Osteocyte (in vitro differentiated cells): ENCODE results near the gene ASCC2. TPM values are rescaled to one million over a fixed set of nuclear protein-coding genes. Genes with fewer than 3 reads are reported as not detected.
"Not testable (repeated sequence)": the region's sequence is repeated elsewhere in the genome, so short reads cannot be mapped to it uniquely, and the experiment has no call there.

Experiments
- DNase-seq: peaks from one replicate; pipeline ENCODE4 v3.0.0; 2021; ENCODE audit warnings: mixed read lengths; ENCODE audit not compliant: unreplicated experiment; ENCODE audit errors: extremely low spot score
- H3K27ac Mint-ChIP-seq: one replicate; pipeline ENCODE4 v1.8.0; 2021; ENCODE audit warnings: mild to moderate bottlenecking, mixed read lengths; ENCODE audit not compliant: unreplicated experiment
- H3K27me3 Mint-ChIP-seq: one replicate; pipeline ENCODE4 v1.8.0; 2021; ENCODE audit warnings: mixed read lengths; ENCODE audit not compliant: unreplicated experiment
- H3K36me3 Mint-ChIP-seq: one replicate; pipeline ENCODE4 v1.8.0; 2021; ENCODE audit warnings: mixed read lengths; ENCODE audit not compliant: unreplicated experiment
- H3K4me1 Mint-ChIP-seq: one replicate; pipeline ENCODE4 v1.8.0; 2021; ENCODE audit warnings: mixed read lengths; ENCODE audit not compliant: unreplicated experiment
- H3K4me3 Mint-ChIP-seq: one replicate; pipeline ENCODE4 v1.8.0; 2021; ENCODE audit warnings: mild to moderate bottlenecking, moderate library complexity, mixed read lengths; ENCODE audit not compliant: unreplicated experiment
- H3K9me3 Mint-ChIP-seq: one replicate; pipeline ENCODE4 v1.8.0; 2021; ENCODE audit warnings: mixed read lengths; ENCODE audit not compliant: unreplicated experiment
- total RNA-seq: library from RNA; stranded (reverse); gene quantifications from 2 replicates; pipeline ENCODE4 v1.2.1, GENCODE V29; 2021
- TF ChIP-seq, protein P1 (sequence below): fragments of 200-600 bp; sonication (generic); IDR thresholded peaks from 2 replicates; pipeline ENCODE4 v1.5.0; 2021; ENCODE audit warnings: antibody characterized with exemption, mild to moderate bottlenecking, moderate library complexity

ASCC2 gene
- total RNA-seq, 1 donor from 2014 or later = 49.4 TPM

DNA sequence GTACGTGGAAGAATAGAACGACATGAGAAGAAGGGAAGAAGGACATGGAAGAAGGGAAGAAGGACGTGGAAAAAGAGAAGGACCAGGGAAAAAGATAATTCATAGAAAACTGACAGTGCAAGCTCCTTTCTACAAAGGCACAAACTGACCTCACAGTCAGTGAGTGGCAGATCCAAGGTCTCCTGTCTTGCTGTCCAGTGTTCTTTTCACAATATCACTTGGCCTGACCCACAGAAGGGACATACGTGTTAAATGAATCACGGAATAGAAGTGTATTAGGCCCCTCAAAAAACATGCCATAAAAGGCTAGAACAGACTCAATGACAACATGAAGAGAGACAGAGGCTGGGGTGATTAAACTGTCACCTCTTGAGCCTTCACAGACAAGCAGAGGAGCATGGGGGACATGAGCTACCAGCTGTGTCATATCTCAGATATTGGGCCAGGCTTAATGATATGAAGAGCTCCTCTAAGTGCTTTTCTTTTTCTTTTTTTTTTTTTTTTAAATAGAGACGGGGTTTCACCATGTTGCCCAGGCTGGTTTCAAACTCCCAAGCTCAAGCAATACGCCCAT, 4.6 kb downstream of the ASCC2 start:
- Mint-ChIP-seq H3K9me3 (no peaks in the 10 kb centered on the region), H3K27me3 (no peaks in the 10 kb centered on the region), H3K36me3 (peaks cover 21% of the 10 kb centered on the region), H3K4me3 (no peak overlapping the region), H3K4me1 (peaks cover 17% of the 10 kb centered on the region), H3K27ac (no peak overlapping the region)
- DNase-seq = no peak
- TF ChIP-seq, protein P1, sequence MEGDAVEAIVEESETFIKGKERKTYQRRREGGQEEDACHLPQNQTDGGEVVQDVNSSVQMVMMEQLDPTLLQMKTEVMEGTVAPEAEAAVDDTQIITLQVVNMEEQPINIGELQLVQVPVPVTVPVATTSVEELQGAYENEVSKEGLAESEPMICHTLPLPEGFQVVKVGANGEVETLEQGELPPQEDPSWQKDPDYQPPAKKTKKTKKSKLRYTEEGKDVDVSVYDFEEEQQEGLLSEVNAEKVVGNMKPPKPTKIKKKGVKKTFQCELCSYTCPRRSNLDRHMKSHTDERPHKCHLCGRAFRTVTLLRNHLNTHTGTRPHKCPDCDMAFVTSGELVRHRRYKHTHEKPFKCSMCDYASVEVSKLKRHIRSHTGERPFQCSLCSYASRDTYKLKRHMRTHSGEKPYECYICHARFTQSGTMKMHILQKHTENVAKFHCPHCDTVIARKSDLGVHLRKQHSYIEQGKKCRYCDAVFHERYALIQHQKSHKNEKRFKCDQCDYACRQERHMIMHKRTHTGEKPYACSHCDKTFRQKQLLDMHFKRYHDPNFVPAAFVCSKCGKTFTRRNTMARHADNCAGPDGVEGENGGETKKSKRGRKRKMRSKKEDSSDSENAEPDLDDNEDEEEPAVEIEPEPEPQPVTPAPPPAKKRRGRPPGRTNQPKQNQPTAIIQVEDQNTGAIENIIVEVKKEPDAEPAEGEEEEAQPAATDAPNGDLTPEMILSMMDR = no peak

DNA sequence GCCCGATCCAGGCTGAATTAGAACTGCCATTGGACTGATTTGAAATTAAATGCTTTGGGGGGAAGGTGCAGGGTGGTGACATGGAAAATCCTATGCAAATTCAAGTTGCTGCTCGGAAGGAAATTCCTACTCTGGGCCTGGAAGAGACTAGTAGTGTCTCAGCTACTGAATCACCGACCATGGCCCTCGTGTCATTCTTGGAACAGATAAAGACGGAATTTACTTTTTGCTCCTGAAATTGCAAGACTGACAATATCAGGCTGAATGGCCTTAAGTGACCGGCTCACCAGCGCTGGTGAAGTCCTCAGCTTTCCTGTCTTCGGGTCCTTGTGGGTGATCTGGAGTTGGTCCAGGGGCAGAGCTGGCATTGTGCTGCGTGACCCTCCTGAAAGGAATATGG, 6.1 kb downstream of the ASCC2 start:
- H3K27ac Mint-ChIP-seq = no peak overlapping the region
- TF ChIP-seq, protein P1 = no peak
- H3K4me1 Mint-ChIP-seq = peaks cover 8% of the 10 kb centered on the region
- no peak overlapping the region for H3K4me3 Mint-ChIP-seq
- H3K36me3 Mint-ChIP-seq = peaks cover 21% of the 10 kb centered on the region
- DNase-seq = no peak
- no peaks in the 10 kb centered on the region for H3K9me3 Mint-ChIP-seq
- H3K27me3 Mint-ChIP-seq = no peaks in the 10 kb centered on the region

DNA sequence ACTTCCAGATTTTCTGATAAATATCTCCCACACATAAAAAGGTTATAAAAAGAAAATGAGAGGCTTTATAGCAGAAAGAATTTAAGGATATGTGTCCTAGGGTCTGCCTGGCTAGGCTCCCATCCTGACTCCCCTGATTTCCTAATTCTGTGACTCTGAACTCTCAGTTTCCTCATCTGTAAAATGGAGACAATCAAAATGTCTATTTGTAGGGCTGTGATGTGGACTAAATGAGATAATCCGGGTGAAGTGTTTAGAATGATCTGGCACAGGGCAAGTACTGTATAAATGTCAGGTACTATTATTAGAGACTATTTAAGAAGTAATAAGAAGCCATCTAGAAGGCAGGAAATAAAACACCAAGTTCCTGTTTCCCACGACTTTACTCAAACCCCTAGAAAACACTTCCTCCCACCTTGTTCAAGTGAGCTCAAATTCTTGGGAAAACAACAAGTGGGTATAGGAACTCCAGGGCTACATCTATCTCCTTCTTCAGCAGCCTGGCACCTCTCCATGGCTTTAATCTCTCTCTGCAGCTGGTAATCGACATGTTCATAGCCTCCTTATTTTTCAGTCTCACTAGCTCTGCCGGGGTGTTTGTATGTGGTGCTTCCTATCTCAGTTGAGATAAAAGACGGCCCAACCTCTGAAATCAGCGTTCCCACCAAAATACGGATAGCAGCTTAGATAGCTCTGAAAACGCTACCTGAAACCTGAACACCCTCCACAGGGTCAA, 6.7 kb downstream of the ASCC2 start:
- no peaks in the 10 kb centered on the region for H3K9me3 Mint-ChIP-seq
- H3K27ac Mint-ChIP-seq = no peak overlapping the region
- DNase-seq = no peak
- TF ChIP-seq, protein P1 = no peak
- no peak overlapping the region for H3K4me3 Mint-ChIP-seq
- peaks cover 4% of the 10 kb centered on the region for H3K4me1 Mint-ChIP-seq
- peaks cover 21% of the 10 kb centered on the region for H3K36me3 Mint-ChIP-seq
- no peaks in the 10 kb centered on the region for H3K27me3 Mint-ChIP-seq

DNA sequence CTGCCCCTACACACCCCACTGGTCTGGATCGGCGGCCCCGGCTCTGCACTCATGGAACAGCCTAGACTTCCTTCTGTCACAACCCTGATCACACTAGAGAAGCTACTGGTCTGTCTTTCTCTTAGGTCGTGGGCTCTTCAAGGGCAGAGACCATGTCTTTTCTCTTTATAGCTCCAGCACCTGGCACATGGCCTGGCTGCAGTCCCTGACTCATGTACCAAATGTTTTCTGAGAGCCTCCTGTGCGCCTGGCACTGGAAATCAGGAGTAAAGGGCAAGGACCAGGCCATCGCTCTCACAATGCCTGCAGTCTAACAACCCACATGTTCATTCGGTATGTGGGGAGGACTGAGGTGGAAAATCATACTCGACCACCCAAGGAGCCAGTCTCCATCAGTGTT, 7.5 kb downstream of the ASCC2 start:
- no peaks in the 10 kb centered on the region for H3K4me1 Mint-ChIP-seq
- TF ChIP-seq, protein P1 = no peak
- H3K27ac Mint-ChIP-seq = no peak overlapping the region
- no peak overlapping the region for H3K4me3 Mint-ChIP-seq
- H3K36me3 Mint-ChIP-seq = peaks cover 21% of the 10 kb centered on the region
- no peaks in the 10 kb centered on the region for H3K9me3 Mint-ChIP-seq
- no peak for DNase-seq
- H3K27me3 Mint-ChIP-seq = no peaks in the 10 kb centered on the region

DNA sequence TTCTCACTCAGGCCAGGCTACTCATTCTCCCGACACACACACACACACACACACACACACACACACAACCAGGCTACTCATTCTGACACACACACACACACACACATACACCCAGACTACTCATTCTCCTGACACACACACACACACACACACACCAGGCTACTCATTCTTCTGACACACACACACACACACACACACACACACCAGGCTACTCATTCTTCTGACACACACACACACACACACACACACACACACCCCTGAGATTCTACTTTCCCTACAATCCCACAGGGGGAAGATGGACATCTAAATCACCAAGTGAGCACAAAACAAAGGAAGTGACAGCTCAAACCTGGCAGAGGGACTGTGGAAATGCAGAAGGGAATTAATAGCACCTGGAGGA, 10.3 kb downstream of the ASCC2 start:
- not testable (repeated sequence) for H3K9me3 Mint-ChIP-seq, H3K27ac Mint-ChIP-seq, H3K4me3 Mint-ChIP-seq, H3K27me3 Mint-ChIP-seq, H3K4me1 Mint-ChIP-seq, DNase-seq
- peaks cover 20% of the 10 kb centered on the region for H3K36me3 Mint-ChIP-seq
